Uterus (tissue), 2 donors: ENCODE data around the gene FUT2.

ENCODE experiments used
- CTCF ChIP-seq, 4 experiments: fragments of 200-600 bp in 2 of 4; fragments of 450-650 bp in 2 of 4; sonication (generic) in 2 of 4; IDR thresholded peaks; one replicate each; pipeline ENCODE4 v1.5.1; 2016 to 2019; ENCODE audit warnings: antibody characterized with exemption in 4 of 4, mild to moderate bottlenecking in 2 of 4, moderate library complexity in 1 of 4
- POLR2A ChIP-seq, 2 donors: fragments of 450-650 bp; IDR thresholded peaks; one replicate each; pipeline ENCODE4 v1.6.1; 2016; ENCODE audit warnings: antibody characterized with exemption in 2 of 2, mild to moderate bottlenecking in 1 of 2, moderate library complexity in 1 of 2

GRCh38 chr19:48741129-48741999, 45.6 kb downstream of the FUT2 start:
- TF ChIP-seq CTCF (IDR thresholded peaks at IDR 0.05), result no peak
- TF ChIP-seq POLR2A (IDR thresholded peaks at IDR 0.05), result peak; percentile 24 to 38
